Sigmoid colon (tissue), 3 donors: ENCODE data around the gene IQCM.

ENCODE experiments used
- POLR2A ChIP-seq, 2 donors: fragments of 450-650 bp; IDR thresholded peaks; one replicate each; pipeline ENCODE4 v1.6.1; 2016; ENCODE audit warnings: antibody characterized with exemption in 2 of 2, mild to moderate bottlenecking in 2 of 2, moderate library complexity in 2 of 2
- TF ChIP-seq, protein P1 (sequence below), 4 experiments: fragments of 450-650 bp in 3 of 4; fragments of 200-600 bp in 1 of 4; IDR thresholded peaks; one replicate each; pipeline ENCODE4 v1.5.1; 2016 to 2019; ENCODE audit warnings: antibody characterized with exemption in 4 of 4, mild to moderate bottlenecking in 3 of 4, moderate library complexity in 2 of 4

DNA sequence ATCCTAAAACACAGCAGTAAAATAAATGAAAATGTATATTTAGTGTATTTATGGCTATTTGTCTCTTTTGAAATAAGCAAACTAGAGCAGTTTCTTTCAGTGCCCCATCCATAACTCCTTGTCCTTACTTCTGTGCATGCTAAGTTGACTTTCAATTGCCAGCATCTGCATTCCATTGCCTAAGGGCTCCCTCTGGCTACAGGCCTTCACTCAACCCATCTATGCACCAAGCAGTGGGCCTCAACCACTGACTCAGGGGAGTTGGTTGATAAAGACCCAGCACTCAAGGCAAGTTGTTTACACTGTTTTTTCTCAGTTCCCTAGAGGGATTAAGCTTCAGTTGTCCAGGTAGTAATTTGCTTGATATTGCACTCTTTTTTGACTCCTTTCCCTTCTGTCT, 265.7 kb downstream of the IQCM start:
- TF ChIP-seq, protein P1, sequence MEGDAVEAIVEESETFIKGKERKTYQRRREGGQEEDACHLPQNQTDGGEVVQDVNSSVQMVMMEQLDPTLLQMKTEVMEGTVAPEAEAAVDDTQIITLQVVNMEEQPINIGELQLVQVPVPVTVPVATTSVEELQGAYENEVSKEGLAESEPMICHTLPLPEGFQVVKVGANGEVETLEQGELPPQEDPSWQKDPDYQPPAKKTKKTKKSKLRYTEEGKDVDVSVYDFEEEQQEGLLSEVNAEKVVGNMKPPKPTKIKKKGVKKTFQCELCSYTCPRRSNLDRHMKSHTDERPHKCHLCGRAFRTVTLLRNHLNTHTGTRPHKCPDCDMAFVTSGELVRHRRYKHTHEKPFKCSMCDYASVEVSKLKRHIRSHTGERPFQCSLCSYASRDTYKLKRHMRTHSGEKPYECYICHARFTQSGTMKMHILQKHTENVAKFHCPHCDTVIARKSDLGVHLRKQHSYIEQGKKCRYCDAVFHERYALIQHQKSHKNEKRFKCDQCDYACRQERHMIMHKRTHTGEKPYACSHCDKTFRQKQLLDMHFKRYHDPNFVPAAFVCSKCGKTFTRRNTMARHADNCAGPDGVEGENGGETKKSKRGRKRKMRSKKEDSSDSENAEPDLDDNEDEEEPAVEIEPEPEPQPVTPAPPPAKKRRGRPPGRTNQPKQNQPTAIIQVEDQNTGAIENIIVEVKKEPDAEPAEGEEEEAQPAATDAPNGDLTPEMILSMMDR (IDR thresholded peaks at IDR 0.05) = no peak
- TF ChIP-seq POLR2A (IDR thresholded peaks at IDR 0.05) = no peak
